GM12878 (cell line): ENCODE measurements around the gene ARHGAP15. TPM values are rescaled to one million over a fixed set of nuclear protein-coding genes. Genes with fewer than 3 reads are reported as not detected.

Experiments
- ATAC-seq: fragments of 200-7000 bp; cut with Tn5 transposase; 3 replicates; pipeline ENCODE4 v1.9.1; 2020; ENCODE audit warnings: mild to moderate bottlenecking, moderate library complexity
- BruUV-seq: library from RNA; stranded (reverse); fragments of 400-500 nt; replicated peaks from 2 replicates; lab custom pipeline; 2021; lab: Mats Ljungman, UMichigan
- CTCF ChIA-PET: fragments of 300-600 bp; sonication (Branson Sonifier 250); formaldehyde crosslinking; extraction: SDS; loops from one replicate; lab custom pipeline; 2021; ENCODE audit warnings: inconsistent platforms; lab: Yijun Ruan, JAX
- POLR2A ChIA-PET: fragments of 350-600 bp; formaldehyde crosslinking; extraction: SDS; loops from one replicate; lab custom pipeline; 2021; ENCODE audit warnings: inconsistent platforms; lab: Charles Lee
- RAD21 ChIA-PET: fragments of 300-600 bp; sonication (Branson Sonifier 250); formaldehyde crosslinking; loops from one replicate; lab custom pipeline; 2023; ENCODE audit warnings: antibody characterized with exemption; ENCODE audit not compliant: unreplicated experiment; lab: Charles Lee
- SMC1A ChIA-PET: fragments of 300-600 bp; sonication (Branson Sonifier 250); formaldehyde crosslinking; loops from one replicate; lab custom pipeline; 2023; ENCODE audit not compliant: unreplicated experiment, uncharacterized antibody; lab: Charles Lee
- DNase-seq: peaks from one replicate; pipeline ENCODE4 v3.0.0-alpha.2; 2011; ENCODE audit warnings: low read depth, low spot score
- FAIRE-seq: peaks from 3 replicates; lab custom pipeline; 2011; peaks lifted over from hg19 to GRCh38; lab: Jason Lieb, UNC
- H2AFZ ChIP-seq: 2 replicates; pipeline ENCODE4 v1.6.0; 2011; ENCODE audit warnings: low read depth, low read length, control low read depth; ENCODE audit not compliant: control insufficient read depth
- H3K27ac ChIP-seq: 2 replicates; pipeline ENCODE4 v1.5.1; 2011; ENCODE audit warnings: control low read depth; ENCODE audit not compliant: control insufficient read depth, insufficient read depth
- H3K27me3 ChIP-seq, 2 experiments: replicated peaks in 1 of 2; 2 replicates each; pipeline versions ENCODE4 v1.6.0 to v1.6.1; 2011; ENCODE audit warnings: low read length in 1 of 2; ENCODE audit not compliant: control insufficient read depth in 2 of 2, insufficient read depth in 2 of 2
- H3K36me3 ChIP-seq, 2 experiments: 2 replicates each; pipeline ENCODE4 v1.5.1; 2011; ENCODE audit warnings: low read length in 1 of 2; ENCODE audit not compliant: control insufficient read depth in 2 of 2, insufficient read depth in 2 of 2
- H3K4me1 ChIP-seq: 2 replicates; pipeline ENCODE4 v1.6.1; 2011; ENCODE audit warnings: mild to moderate bottlenecking, low read length, moderate library complexity, mixed read lengths; ENCODE audit not compliant: control insufficient read depth, insufficient read depth
- H3K4me2 ChIP-seq: 2 replicates; pipeline ENCODE4 v1.6.0; 2011; ENCODE audit warnings: control low read depth; ENCODE audit not compliant: control insufficient read depth, insufficient read depth
- H3K4me3 ChIP-seq: fragments of 200-600 bp; sonication (generic); 2 replicates; pipeline ENCODE4 v1.5.1; 2016
- H3K79me2 ChIP-seq: 2 replicates; pipeline ENCODE4 v1.6.0; 2011; ENCODE audit warnings: low read length; ENCODE audit not compliant: control insufficient read depth, insufficient read depth
- H3K9ac ChIP-seq: 2 replicates; pipeline ENCODE4 v1.8.0; 2011; ENCODE audit warnings: low read length, control low read depth, mixed read lengths; ENCODE audit not compliant: control insufficient read depth, insufficient read depth
- H3K9me3 ChIP-seq: replicated peaks from 3 replicates; pipeline ENCODE4 v1.5.1; 2011; ENCODE audit warnings: mild to moderate bottlenecking, low read length; ENCODE audit not compliant: control insufficient read depth, insufficient read depth
- H4K20me1 ChIP-seq: 2 replicates; pipeline ENCODE4 v1.6.0; 2011; ENCODE audit not compliant: control insufficient read depth, insufficient read depth
- BHLHE40 ChIP-seq, 2 experiments: fragments of 450-650 bp in 1 of 2; IDR thresholded peaks; 2 replicates each; pipeline ENCODE4 v1.6.1; 2011 to 2017; ENCODE audit warnings: low read depth in 2 of 2, borderline replicate concordance in 1 of 2, improper control_type of control experiment in 1 of 2, low read length in 1 of 2, mild to moderate bottlenecking in 1 of 2
- CHD4 ChIP-seq: fragments of 200-600 bp; sonication (generic); IDR thresholded peaks from 2 replicates; pipeline ENCODE4 v1.6.1; 2016; ENCODE audit warnings: mild to moderate bottlenecking
- DPF2 ChIP-seq: fragments of 450-650 bp; IDR thresholded peaks from 2 replicates; pipeline ENCODE4 v1.6.1; 2017; ENCODE audit warnings: mild to moderate bottlenecking
- NFYB ChIP-seq: IDR thresholded peaks from 2 replicates; pipeline ENCODE4 v1.6.1; 2011; ENCODE audit warnings: low read depth, mild to moderate bottlenecking, low read length, improper control_type of control experiment, moderate library complexity; ENCODE audit not compliant: insufficient read depth
- RELA ChIP-seq: fragments of 450-650 bp; IDR thresholded peaks from 2 replicates; pipeline ENCODE4 v1.8.0; 2014; ENCODE audit warnings: borderline replicate concordance; ENCODE audit not compliant: partially characterized antibody
- TAF1 ChIP-seq: IDR thresholded peaks from 2 replicates; pipeline ENCODE4 v1.6.1; 2011; ENCODE audit warnings: mild to moderate bottlenecking, low read depth, low read length, borderline replicate concordance
- USF1 ChIP-seq: IDR thresholded peaks from 2 replicates; pipeline ENCODE4 v1.6.1; 2011; ENCODE audit warnings: borderline replicate concordance, low read depth, mild to moderate bottlenecking, moderate library complexity, mixed read lengths, low read length; ENCODE audit not compliant: insufficient read depth; ENCODE audit errors: extremely low read length
- YY1 ChIP-seq: IDR thresholded peaks from 2 replicates; pipeline ENCODE4 v1.6.1; 2011; ENCODE audit warnings: low read depth, mild to moderate bottlenecking, low read length
- WGBS: methylation state at CpG from one replicate; pipeline ENCODE4 v1.1.6; 2016; ENCODE audit warnings: low lambda C conversion rate; ENCODE audit not compliant: insufficient replicate concordance, insufficient coverage; ENCODE audit errors: missing lambda C conversion rate; 5-methylcytosine and 5-hydroxymethylcytosine counted together
- in situ Hi-C: fragments of 300-500 bp; cut with MboI; formaldehyde crosslinking; loops from 9 replicates; pipeline ENCODE4 v1.14.3; 2018; ENCODE audit warnings: mixed read lengths
- intact Hi-C: fragments of 100-400 bp; cut with micrococcal nuclease; formaldehyde crosslinking; loops from one replicate; pipeline ENCODE4 v1.14.2; 2022; ENCODE audit not compliant: unreplicated experiment
- polyA plus RNA-seq, 11 experiments: library from polyadenylated mRNA; depleted of rRNA in 4 of 11; unstranded in 6 of 11; stranded (reverse) in 5 of 11; fragments of >200 nt; fragmentation: Nextera tagmentation in 4 of 11; fragmentation: Illumina TruSeq in 1 of 11; extraction: Ambion mirVana in 4 of 11; extraction: Trizol in 1 of 11; gene quantifications; 1 replicate in 1 of 11; 2 replicates in 10 of 11; pipeline versions ENCODE4 v1.2.1 to v1.2.3, GENCODE V29; 2011 to 2016; ENCODE audit warnings: inconsistent platforms in 2 of 11, missing spikeins in 2 of 11, low read depth in 1 of 11
- total RNA-seq, 4 experiments: library from RNA; depleted of rRNA in 3 of 4; stranded (reverse); fragments of >200 nt in 3 of 4; fragmentation: Illumina TruSeq in 1 of 4; extraction: Trizol in 1 of 4; gene quantifications; 2 replicates each; pipeline versions ENCODE4 v1.2.1 to v1.2.3, GENCODE V29; 2013 to 2021

ARHGAP15 gene
- total and polyA plus RNA-seq, 10 of the 15 experiments (the other 5 are each of a cell fraction or from before 2014, with no cell fraction given) = 38.0 to 92.6 (median 66.7) TPM

GRCh38 chr2:143497726-143498125 is 368.5 kb downstream of the ARHGAP15 start:
- Histone ChIP-seq H3K27me3 (no peaks in the 10 kb centered on the region), H3K9ac (no peak overlapping the region), H3K36me3 (peaks cover 0 to under 1% of the 10 kb centered on the region in 2 experiments; a peak in 1 of 4 replicates), H4K20me1 (no peaks in the 10 kb centered on the region), H3K9me3 (no peaks in the 10 kb centered on the region), H3K79me2 (no peaks in the 10 kb centered on the region), H3K4me2 (no peak overlapping the region), H3K4me1 (no peaks in the 10 kb centered on the region; the same call in 1 of the 2 replicates), H3K4me3 (no peak overlapping the region), H2AFZ (no peak overlapping the region), H3K27ac (no peak overlapping the region)
- TF ChIP-seq NFYB (no peak), CHD4 (no peak), TAF1 (no peak), BHLHE40 (IDR thresholded peaks at IDR 0.05; ENCODE audit: borderline replicate concordance in 1 of 2, low read depth in 2 of 2, low read length in 1 of 2) (no peak), USF1 (no peak), RELA (no peak), YY1 (no peak), DPF2 (no peak)
- SMC1A ChIA-PET = interaction anchor here (0.9 to 2.0 kb wide), 2 partner anchors 11 to 14 kb away, joined by 3 to 5 read pairs; no protein-coding TSS in a partner anchor
- POLR2A ChIA-PET = no interaction called here
- in situ Hi-C loops (no loop called here), intact Hi-C loops (no loop called here)
- no TSS peak for BruUV-seq
- 95% methylated on average over 1 of the region's 1 CpG for WGBS
- ATAC-seq = no peak
- CTCF ChIA-PET = no interaction called here
- RAD21 ChIA-PET = no interaction called here
- no peak for FAIRE-seq
- no peak for DNase-seq
